Inferior parietal cortex (tissue), 1 donor: ENCODE results near the gene PRPF40B.
"Not testable (repeated sequence)": the region's sequence is repeated elsewhere in the genome, so short reads cannot be mapped to it uniquely, and the experiment has no call there.

Experiments used
- DNase-seq: peaks from one replicate; pipeline ENCODE4 v3.0.0-alpha.2; 2016; ENCODE audit errors: extremely low spot score

Gene PRPF40B

GRCh38 chr12:49623142-49623904 lies at the start of gene PRPF40B:
Gene PRPF40B, plus strand, starts transcription at chr12:49623561. Its CDS starts 30 bp downstream, at chr12:49623591.
- peak; percentile 78 for DNase-seq

GRCh38 chr12:49577589-49578315 lies 45.6 kb upstream of the PRPF40B start:
- DNase-seq = no peak

GRCh38 chr12:49578471-49579112 lies 44.8 kb upstream of the PRPF40B start:
- no peak for DNase-seq

GRCh38 chr12:49580572-49581535 lies 42.5 kb upstream of the PRPF40B start:
- peak; percentile 91 for DNase-seq

- no peak for DNase-seq
Observed at GRCh38 chr12:49582201-49582600, 41.2 kb upstream of the PRPF40B start.

GRCh38 chr12:49582850-49583249 lies 40.5 kb upstream of the PRPF40B start:
- DNase-seq = no peak

- DNase-seq = no peak
Observed at GRCh38 chr12:49583366-49584094, 39.8 kb upstream of the PRPF40B start.

- DNase-seq = no peak
Observed at GRCh38 chr12:49584591-49584990, 38.8 kb upstream of the PRPF40B start.

- no peak for DNase-seq
Observed at GRCh38 chr12:49585477-49586459, 37.6 kb upstream of the PRPF40B start.

- DNase-seq = no peak
Observed at GRCh38 chr12:49587174-49587908, 36.0 kb upstream of the PRPF40B start.

GRCh38 chr12:49588281-49588680 lies 35.1 kb upstream of the PRPF40B start:
- DNase-seq = no peak

- DNase-seq = no peak
Observed at GRCh38 chr12:49588721-49589516, 34.4 kb upstream of the PRPF40B start.

GRCh38 chr12:49598527-49598926 lies 24.8 kb upstream of the PRPF40B start:
- DNase-seq = no peak

GRCh38 chr12:49599961-49600360 lies 23.4 kb upstream of the PRPF40B start:
- no peak for DNase-seq

GRCh38 chr12:49603721-49604120 lies 19.6 kb upstream of the PRPF40B start:
- DNase-seq = no peak

GRCh38 chr12:49604856-49605255 lies 18.5 kb upstream of the PRPF40B start:
- DNase-seq = no peak

GRCh38 chr12:49605539-49605938 lies 17.8 kb upstream of the PRPF40B start, which contains the start of gene FAM186B:
Gene FAM186B, minus strand, starts transcription at chr12:49605639. Its CDS starts 162 bp downstream, at chr12:49605477.
- not testable (repeated sequence) for DNase-seq
